PFSK-1 (cell line): ENCODE results near the gene NEBL.

Source experiments
- FOXP2 ChIP-seq: optimal IDR thresholded peaks from 2 replicates; pipeline ENCODE3; 2011; ENCODE audit warnings: borderline replicate concordance, control low read depth, inconsistent platforms; ENCODE audit not compliant: insufficient read depth; ENCODE audit errors: extremely low read length, extremely low read depth
- POLR2AphosphoS5 ChIP-seq: IDR thresholded peaks from 2 replicates; pipeline ENCODE4 v1.6.1; 2012; ENCODE audit warnings: low read depth, mild to moderate bottlenecking, control low read depth, low read length, moderate library complexity
- REST ChIP-seq, 2 experiments: IDR thresholded peaks; 2 replicates each; pipeline versions ENCODE4 v1.6.1 to v1.8.0; 2011 to 2012; ENCODE audit warnings: low read depth in 2 of 2, low read length in 2 of 2, control low read depth in 1 of 2, inconsistent platforms in 1 of 2, mild to moderate bottlenecking in 1 of 2, moderate library complexity in 1 of 2; ENCODE audit not compliant: insufficient read depth in 1 of 2
- SIN3A ChIP-seq: IDR thresholded peaks from 2 replicates; pipeline ENCODE4 v1.6.1; 2012; ENCODE audit warnings: mild to moderate bottlenecking, low read length, moderate library complexity, borderline replicate concordance; ENCODE audit not compliant: insufficient read depth
- TAF1 ChIP-seq: IDR thresholded peaks from 2 replicates; pipeline ENCODE4 v1.6.1; 2012; ENCODE audit warnings: low read length, control low read depth, borderline replicate concordance; ENCODE audit not compliant: insufficient read depth

- TF ChIP-seq POLR2AphosphoS5 = no peak
- TF ChIP-seq REST (IDR thresholded peaks at IDR 0.05; ENCODE audit: insufficient read depth in 1 of 2, low read depth in 2 of 2, low read length in 2 of 2) = no peak
- no peak for TF ChIP-seq FOXP2
- TF ChIP-seq TAF1 = no peak
- TF ChIP-seq SIN3A = no peak
Measured at GRCh38 chr10:20883552-20883951, 13.6 kb downstream of the NEBL start.
